Coronary artery (tissue), 2 donors: Measurements from ENCODE around the gene MAD1L1.

Experiments used
- DNase-seq: peaks from one replicate; pipeline ENCODE4 v3.0.0-alpha.2; 2017; ENCODE audit warnings: low spot score
- H3K27ac ChIP-seq, 2 donors: fragments of 200-600 bp; sonication (generic); one replicate each; pipeline ENCODE4 v1.5.1; 2016 to 2019
- H3K4me3 ChIP-seq: fragments of 200-600 bp; sonication (generic); 2 replicates; pipeline ENCODE4 v1.5.1; 2016; ENCODE audit warnings: mild to moderate bottlenecking, moderate library complexity
- TF ChIP-seq, protein P1 (sequence below): fragments of 200-600 bp; sonication (generic); IDR thresholded peaks from one replicate; pipeline ENCODE4 v1.5.1; 2019; ENCODE audit warnings: antibody characterized with exemption

The MAD1L1 gene

DNA sequence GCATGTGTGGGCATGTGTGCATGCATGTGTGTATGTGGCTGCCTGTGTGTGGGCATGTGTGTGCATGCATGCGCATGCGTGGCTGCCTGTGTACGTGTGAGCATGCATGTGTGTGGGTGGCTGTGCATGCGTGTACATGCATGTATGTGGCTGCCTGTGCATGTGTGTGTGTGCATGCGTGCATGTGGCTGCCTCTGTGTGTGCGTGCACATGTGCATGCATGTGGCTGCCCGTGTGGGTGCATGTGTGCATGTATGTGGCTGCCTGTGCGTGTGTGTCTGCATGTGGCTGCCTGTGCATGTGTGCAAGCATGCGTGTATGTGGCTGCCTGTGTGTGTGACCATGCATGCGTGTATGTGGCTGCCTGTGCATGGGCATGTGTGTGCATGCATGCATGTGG lies 345.5 kb downstream of the MAD1L1 start:
- no peak overlapping the region for H3K27ac ChIP-seq

DNA sequence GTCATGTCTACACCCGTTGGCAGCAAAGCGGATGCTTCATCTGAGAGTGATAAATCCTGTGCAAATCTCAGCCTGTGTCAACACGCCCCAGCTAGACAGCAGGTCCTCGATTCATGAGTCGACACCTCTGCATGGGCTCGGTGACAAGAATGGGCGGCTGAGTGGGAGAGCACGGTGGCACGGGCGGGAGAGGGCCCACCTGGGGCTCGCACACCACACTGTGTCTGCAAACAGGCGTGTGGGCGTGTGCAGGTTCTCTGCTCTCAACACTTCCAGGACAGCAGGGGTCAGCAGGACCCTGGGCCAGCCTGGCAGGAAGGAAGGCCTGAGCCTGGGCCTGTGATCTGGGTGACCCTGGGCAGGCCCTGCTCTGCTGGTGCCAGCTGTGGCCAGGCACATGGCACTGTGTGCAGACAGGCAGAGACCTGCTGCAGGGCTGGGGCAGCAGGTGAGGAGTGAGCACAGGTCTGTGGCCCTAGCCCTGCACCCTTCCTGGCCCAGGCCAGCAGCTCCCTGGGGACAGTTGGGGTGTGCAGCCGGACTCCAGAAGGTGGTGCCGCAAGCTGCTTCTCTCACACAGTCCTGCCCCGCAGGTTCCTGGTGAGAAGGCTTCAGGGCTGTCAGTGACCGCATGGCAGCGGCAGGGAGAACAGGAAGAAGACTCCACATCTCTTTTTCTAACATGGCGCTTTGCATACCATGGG lies 346.2 kb downstream of the MAD1L1 start:
- no peak for DNase-seq
- Histone ChIP-seq H3K4me3 (no peak overlapping the region), H3K27ac (no peak overlapping the region)
- TF ChIP-seq, protein P1, sequence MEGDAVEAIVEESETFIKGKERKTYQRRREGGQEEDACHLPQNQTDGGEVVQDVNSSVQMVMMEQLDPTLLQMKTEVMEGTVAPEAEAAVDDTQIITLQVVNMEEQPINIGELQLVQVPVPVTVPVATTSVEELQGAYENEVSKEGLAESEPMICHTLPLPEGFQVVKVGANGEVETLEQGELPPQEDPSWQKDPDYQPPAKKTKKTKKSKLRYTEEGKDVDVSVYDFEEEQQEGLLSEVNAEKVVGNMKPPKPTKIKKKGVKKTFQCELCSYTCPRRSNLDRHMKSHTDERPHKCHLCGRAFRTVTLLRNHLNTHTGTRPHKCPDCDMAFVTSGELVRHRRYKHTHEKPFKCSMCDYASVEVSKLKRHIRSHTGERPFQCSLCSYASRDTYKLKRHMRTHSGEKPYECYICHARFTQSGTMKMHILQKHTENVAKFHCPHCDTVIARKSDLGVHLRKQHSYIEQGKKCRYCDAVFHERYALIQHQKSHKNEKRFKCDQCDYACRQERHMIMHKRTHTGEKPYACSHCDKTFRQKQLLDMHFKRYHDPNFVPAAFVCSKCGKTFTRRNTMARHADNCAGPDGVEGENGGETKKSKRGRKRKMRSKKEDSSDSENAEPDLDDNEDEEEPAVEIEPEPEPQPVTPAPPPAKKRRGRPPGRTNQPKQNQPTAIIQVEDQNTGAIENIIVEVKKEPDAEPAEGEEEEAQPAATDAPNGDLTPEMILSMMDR: no peak

More for the DNA sequence above, 345.5 kb downstream of the MAD1L1 start:
- DNase-seq: no peak
- no peak overlapping the region for H3K4me3 ChIP-seq
- TF ChIP-seq, protein P1: no peak

DNA sequence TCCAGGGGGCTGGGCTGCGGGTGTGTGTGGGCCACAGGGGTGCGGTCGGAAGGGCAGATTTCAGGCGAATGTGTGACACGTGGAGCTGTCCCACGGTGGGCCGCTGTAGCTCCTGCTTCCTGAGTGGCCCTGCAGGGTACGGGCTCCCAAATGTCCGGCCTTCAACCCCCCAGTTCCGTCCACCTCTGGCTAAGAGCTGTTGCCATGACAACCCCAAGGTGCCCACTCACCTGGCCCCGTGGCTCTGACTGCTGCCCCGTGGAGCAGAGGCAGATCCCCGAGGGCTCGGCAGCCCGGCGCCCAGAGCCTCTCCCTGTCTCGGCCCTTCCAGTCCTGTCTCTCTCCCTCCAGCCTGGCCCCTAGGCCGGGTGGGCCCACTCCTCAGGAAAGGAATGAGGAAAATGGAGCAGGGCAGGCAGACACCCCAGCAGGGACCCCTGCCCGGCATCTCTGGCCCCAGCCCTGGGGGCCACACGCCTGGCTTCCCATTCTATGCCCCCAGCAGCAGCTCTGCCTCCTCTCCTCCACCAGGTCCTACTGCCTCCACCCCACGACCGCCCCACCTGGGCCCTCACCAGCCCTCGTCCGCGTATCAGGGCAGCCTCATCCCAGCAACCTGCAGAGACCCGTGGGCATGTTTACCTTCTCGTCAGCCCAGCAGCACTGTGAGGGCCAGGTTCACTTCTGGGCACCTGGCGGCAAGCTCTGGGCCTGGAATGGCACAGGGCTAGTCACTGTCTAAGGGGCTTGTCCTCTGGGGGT lies 347.1 kb downstream of the MAD1L1 start:
- no peak for DNase-seq
- no peak overlapping the region for H3K27ac ChIP-seq
- TF ChIP-seq, protein P1: no peak
- H3K4me3 ChIP-seq: no peak overlapping the region

DNA sequence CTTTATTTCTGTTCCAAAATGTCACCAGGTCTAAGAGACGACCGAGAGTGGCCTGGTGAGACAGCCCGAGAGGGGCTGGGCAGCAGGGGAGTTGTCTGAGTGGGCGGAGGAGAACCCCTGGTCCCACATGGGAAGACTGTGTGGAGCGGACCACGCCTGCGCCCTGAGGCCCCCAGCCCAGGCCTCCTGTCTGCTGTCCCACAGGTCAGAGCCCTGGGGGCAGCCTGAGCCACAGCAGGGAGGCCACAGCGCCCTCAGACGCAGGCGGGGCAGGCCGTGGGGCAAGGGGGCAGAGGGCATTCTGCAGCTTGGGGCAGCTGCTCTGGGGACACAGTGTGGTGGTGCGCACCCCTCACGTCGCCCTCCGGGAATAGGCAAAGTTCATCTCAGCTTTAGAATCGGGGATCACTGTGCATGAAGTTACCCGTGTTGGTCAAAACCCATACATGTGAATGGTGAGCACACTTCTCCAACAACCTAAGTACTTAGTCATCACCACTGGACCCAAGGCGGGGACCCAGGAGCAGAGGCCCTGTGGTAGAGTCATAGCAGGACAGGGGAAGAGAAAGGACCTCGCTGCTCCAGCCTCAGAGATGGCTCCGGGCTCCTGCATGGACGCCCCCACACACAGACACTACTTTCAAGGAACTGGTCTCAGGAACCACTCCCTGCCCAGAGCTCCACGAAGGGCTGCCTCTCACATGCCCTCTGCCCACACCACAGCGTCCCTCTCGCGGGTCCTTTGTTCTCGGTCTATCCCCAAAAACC lies 348.0 kb downstream of the MAD1L1 start:
- Histone ChIP-seq H3K4me3 (no peak overlapping the region), H3K27ac (no peak overlapping the region)
- TF ChIP-seq, protein P1: no peak
- DNase-seq: no peak

DNA sequence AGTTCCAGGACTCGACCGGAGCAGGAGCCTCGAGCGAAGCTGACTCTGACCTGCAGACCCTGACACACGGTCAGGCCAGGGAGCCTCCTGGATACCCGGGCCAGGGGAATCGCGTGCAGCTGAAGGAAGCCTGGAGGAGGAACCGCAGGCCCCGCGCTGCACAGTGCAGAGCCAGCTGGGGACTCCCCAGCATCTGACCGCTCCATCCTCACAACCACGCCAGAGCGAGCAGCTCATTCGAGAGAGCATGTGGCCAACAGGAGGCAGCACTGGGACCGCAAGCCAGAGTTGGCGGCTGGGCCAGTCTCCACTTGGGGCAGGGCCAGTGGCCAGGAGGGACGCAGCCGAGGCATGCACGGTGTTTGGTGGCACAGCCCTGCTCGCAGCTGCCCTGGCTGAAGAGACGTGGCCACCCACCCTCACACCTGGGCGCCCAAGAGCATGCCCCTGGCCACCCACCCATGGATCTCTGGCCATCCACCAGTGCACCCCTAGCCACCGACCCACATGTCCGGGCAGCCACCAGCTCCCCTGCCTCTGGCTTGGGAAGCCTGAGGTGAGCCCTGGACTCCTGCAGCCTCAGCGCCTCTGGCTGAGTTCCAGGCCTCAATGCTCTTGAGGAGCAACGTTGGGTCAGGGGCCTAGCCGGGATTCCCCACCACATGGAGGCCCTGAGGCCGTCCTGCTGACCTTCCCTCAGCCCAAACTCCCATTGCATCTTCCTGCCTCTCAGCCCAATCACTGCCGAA lies 348.7 kb downstream of the MAD1L1 start:
- Histone ChIP-seq H3K4me3 (no peak overlapping the region), H3K27ac (no peak overlapping the region)
- no peak for DNase-seq
- TF ChIP-seq, protein P1: no peak

DNA sequence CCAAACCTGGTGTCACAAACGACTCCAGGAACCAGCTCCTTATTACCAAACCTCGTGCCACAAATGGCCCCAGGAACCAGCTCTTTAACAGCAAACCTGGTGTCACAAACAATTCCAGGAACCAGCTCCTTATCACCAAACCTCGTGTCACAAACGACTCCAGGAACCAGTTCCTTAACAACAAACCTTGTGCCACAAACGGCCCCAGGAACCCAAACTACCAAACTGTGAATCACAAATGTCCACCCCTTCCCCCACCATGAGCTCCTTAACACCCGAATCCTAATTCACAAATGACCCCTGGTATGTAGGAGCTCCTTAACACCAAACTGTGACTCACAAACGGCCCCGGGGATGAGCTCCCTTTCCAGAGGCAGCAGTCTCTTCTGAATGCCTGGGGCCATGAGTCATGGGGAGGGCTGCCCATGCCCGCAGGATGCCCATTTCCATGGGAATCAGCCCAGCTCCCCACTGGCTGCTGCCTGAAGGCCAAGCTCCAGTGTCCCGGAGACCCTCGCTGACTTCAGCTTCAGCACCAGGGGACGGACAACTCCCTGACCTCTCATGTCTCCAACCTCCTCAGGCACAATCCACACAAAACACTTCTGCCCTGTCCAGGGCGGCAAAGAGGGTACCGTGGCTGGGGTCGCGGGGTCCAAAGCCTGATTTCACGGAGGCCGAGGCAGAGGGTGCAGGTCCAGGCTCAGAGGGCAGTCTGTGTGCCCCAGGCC lies 349.5 kb downstream of the MAD1L1 start:
- H3K4me3 ChIP-seq: no peak overlapping the region
- no peak for DNase-seq
- TF ChIP-seq, protein P1: no peak
- H3K27ac ChIP-seq: no peak overlapping the region
